HG03378 (cell line): Measurements from ENCODE around the gene IRF5.
"Not testable (repeated sequence)": the region's sequence is repeated elsewhere in the genome, so short reads cannot be mapped to it uniquely, and the experiment has no call there.

ENCODE experiments used
- ATAC-seq: cut with Tn5 transposase; IDR thresholded peaks from one replicate; pipeline ENCODE4 v1.9.1; 2021; ENCODE audit warnings: mild to moderate bottlenecking, moderate library complexity; ENCODE audit not compliant: unreplicated experiment

Gene IRF5

GRCh38 chr7:128906001-128906765 lies 31.5 kb upstream of the IRF5 start:
- no peak for ATAC-seq

DNA sequence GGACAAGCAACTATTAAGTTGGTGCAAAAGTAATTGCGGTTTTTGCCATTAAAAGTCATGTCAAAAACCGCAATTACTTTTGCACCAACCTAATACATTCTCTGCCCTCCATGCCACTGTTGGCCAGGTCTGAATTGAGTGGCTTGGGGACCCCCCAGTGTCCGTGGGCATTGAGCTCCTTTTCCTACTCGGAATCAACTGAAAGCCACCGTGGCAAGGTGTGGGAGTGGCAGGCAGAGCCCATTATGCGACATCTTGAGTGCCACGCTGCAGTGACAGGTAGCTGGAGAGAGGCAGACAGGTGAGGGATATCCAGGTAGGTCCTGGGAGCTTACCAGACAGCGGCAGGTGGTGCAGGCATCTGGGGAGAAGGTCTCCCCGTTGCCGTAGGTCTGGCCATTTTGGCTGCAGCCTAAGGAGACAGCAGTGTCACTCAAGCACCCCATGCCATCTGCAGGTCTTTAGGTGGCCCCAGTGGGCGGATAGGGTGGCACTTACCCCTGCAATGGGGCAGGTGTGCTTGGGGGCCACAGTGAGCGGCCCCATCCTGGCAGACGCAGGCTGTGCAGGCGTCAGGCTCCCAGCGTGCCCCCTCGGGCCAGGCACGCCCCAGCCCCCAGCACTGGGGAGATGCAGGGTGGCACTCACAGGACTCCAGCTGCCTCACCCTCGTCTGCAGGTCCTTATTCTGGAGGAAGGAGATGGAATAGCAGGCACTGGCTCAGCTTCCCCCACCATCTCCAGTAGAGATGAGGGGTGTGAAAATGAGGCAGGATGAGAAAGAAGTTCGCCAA lies 30.8 kb upstream of the IRF5 start:
- no peak for ATAC-seq

GRCh38 chr7:128908750-128909624 lies 28.7 kb upstream of the IRF5 start:
- no peak for ATAC-seq

DNA sequence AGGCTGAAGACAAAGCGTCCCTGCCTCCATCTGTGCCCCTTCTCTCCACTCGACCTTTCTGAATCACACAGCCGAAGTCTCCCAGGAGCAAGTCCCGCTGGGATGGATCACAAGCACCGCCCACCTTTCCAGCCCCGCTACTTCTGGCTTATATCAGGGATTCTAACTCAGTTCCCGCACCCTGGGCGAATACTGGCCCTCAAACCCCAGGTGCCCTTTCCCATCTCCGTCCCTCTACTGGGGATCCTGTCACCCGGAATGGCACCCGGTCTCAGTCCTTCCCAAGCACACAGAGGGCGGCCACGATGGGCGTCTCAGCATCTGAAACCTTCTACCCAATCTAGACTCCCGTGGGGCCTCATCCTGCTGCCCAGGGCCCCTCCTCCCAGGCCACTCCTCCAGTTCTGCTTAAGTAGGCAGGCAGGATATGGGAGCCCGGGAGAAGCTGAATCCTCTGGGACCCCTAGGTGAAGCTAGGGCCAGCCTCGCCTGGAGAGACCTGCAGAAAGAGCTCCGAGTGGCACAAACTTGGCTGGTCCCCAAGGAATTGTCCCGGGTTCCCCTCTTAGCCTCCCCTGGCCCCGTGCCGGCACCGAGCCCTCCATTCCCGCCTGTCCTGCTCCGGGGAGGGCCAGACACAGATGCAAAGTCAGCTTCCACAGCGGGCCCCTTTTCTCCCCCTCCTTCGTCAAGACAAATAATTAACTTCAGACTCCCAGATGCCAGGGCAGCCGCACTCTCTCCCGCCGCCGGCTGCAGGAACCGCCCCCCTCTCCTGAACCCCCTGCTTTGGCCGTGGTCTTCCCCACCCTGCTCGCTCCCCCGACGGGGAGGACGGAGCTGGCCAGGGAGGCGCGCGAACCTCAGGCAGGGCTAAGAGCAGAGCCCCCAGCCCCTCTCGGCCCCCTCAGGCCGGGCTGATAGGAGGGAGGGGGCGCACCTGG lies 27.8 kb upstream of the IRF5 start:
- ATAC-seq = no peak

DNA sequence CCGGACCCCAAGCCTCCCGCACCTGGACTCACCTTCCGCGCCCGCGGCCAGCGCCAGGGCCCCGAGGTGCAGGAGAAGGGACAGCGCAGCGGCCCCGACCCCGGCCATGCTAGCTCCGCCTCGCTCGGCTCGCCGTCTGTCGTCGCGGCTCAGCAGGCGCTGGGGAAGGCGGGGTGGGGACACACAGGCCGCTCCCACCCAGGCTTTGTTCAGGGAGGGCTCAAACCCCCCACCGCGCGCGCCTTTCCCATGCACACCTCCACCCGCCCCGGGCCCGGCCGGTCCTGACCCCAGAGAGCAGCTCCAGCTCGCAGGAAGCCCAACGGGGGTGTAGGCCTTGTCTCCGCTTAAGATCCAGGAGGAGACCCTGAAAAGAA lies 27.2 kb upstream of the IRF5 start, which contains the start of gene KCP:
KCP (minus strand) TSS at position 141 of the 377 bp plus-strand sequence; CDS start at position 108, 33 bp downstream.
- no peak for ATAC-seq

- no peak for ATAC-seq
Observed at GRCh38 chr7:128911423-128912031, 26.2 kb upstream of the IRF5 start.

- no peak for ATAC-seq
Observed at GRCh38 chr7:128912281-128912680, 25.4 kb upstream of the IRF5 start.

DNA sequence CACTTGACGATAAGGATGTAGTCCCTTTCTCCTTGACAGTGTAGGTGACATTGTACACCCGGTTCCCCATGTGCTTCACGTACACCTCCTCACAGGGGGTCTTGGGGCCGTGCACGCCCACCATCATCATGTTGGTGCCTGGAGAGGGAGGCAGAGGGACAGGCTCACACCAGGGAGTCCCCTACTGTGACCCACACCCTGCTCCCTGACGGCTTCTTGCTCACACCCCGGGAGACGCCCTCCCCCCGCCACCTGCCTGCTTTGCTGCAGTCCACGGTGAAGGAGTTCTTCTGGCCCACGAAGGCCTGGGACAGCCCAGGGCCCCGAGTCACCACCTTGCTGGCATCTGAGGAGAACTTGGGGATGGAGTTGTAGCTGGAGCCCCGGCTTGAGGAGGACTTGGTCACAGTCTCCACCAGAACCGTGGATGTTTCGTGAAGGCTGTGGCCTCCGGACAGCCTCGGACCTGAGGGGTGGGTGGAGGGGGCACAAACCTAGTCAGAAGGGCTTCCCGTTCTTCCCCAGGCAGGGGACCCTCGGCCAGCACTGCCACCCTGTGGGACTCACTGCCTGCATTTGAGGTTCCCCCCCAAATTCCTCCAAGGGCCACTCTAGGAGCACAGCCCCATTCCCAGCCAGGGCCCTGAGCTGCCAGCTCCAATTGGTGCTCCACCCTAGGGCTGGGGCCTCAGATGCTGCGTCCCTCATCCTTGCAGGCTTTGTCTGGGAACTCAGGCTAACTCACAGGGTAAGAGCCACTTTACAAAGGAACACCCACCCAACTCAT lies 24.8 kb upstream of the IRF5 start:
- ATAC-seq = not testable (repeated sequence)

GRCh38 chr7:128913870-128914565 lies 23.7 kb upstream of the IRF5 start:
- no peak for ATAC-seq

- no peak for ATAC-seq
Observed at GRCh38 chr7:128914566-128915151, 23.1 kb upstream of the IRF5 start.

- ATAC-seq = no peak
Observed at GRCh38 chr7:128915271-128915819, 22.4 kb upstream of the IRF5 start.

GRCh38 chr7:128915841-128916642 lies 21.7 kb upstream of the IRF5 start:
- no peak for ATAC-seq

GRCh38 chr7:128916643-128916915 lies 21.1 kb upstream of the IRF5 start:
- ATAC-seq = no peak

GRCh38 chr7:128917122-128917521 lies 20.6 kb upstream of the IRF5 start:
- no peak for ATAC-seq

GRCh38 chr7:128918016-128918665 lies 19.6 kb upstream of the IRF5 start:
- no peak for ATAC-seq

- ATAC-seq = no peak
Observed at GRCh38 chr7:128919241-128919640, 18.5 kb upstream of the IRF5 start.
